GM19463 (cell line): ENCODE measurements around the gene MMP1.

Experiments
- ATAC-seq: cut with Tn5 transposase; IDR thresholded peaks from one replicate; pipeline ENCODE4 v1.9.1; 2021; ENCODE audit warnings: mild to moderate bottlenecking, moderate library complexity; ENCODE audit not compliant: unreplicated experiment

The MMP1 gene

GRCh38 chr11:102798012-102798746, at the start of gene MMP1:
MMP1 (minus strand) TSS chr11:102798160; CDS start chr11:102798092, 68 bp downstream.
- ATAC-seq: no peak

GRCh38 chr11:102846292-102846691, 48.3 kb upstream of the MMP1 start:
- ATAC-seq: no peak

- no peak for ATAC-seq
These were observed 45.5 kb upstream of the MMP1 start, which contains the start of gene MMP3 for GRCh38 chr11:102843489-102843888. MMP3 (minus strand) TSS chr11:102843609; CDS start chr11:102843546, 63 bp downstream.

- ATAC-seq: no peak
These were observed 45.0 kb upstream of the MMP1 start for GRCh38 chr11:102842930-102843329.

- ATAC-seq: no peak
These were observed 42.1 kb upstream of the MMP1 start for GRCh38 chr11:102840018-102840417.

GRCh38 chr11:102837646-102838045, 39.7 kb upstream of the MMP1 start:
- ATAC-seq: no peak

- ATAC-seq: no peak
These were observed 39.2 kb upstream of the MMP1 start for GRCh38 chr11:102837156-102837555.

GRCh38 chr11:102836290-102836875, 38.4 kb upstream of the MMP1 start:
- no peak for ATAC-seq

- ATAC-seq: no peak
These were observed 35.8 kb upstream of the MMP1 start for GRCh38 chr11:102833731-102834130.

- ATAC-seq: no peak
These were observed 34.7 kb upstream of the MMP1 start for GRCh38 chr11:102832612-102833011.

GRCh38 chr11:102831489-102832440, 33.8 kb upstream of the MMP1 start:
- ATAC-seq: no peak

- ATAC-seq: no peak
These were observed 33.1 kb upstream of the MMP1 start for GRCh38 chr11:102831128-102831488.

- no peak for ATAC-seq
These were observed 32.2 kb upstream of the MMP1 start for GRCh38 chr11:102830001-102830727.

GRCh38 chr11:102829316-102830000, 31.5 kb upstream of the MMP1 start:
- no peak for ATAC-seq

GRCh38 chr11:102824556-102824955, 26.6 kb upstream of the MMP1 start:
- no peak for ATAC-seq

- ATAC-seq: no peak
These were observed 21.5 kb upstream of the MMP1 start for GRCh38 chr11:102819491-102819890.

- ATAC-seq: no peak
These were observed 15.5 kb upstream of the MMP1 start for GRCh38 chr11:102813484-102813883.

GRCh38 chr11:102812188-102812587, 14.2 kb upstream of the MMP1 start:
- no peak for ATAC-seq

- no peak for ATAC-seq
These were observed 13.1 kb upstream of the MMP1 start for GRCh38 chr11:102810950-102811660.

- ATAC-seq: no peak
These were observed 12.0 kb upstream of the MMP1 start for GRCh38 chr11:102809971-102810370.
